Measurements from ENCODE around the gene CNGB1.
"Not testable (repeated sequence)": the region's sequence is repeated elsewhere in the genome, so short reads cannot be mapped to it uniquely, and the experiment has no call there.

The CNGB1 gene

GRCh38 chr16:57837305-57838125, 133.4 kb downstream of the CNGB1 start:
- Histone ChIP-seq H3K27me3 (ENCODE audit: control insufficient read depth, insufficient read depth, low read length) (peaks cover 11% of the 10 kb centered on the region), H3K9ac (ENCODE audit: low read depth, low read length) (no peak overlapping the region), H3K4me3 (ENCODE audit: low read length) (no peak overlapping the region), H3K9me3 (replicated peaks; ENCODE audit: low read length) (no peaks in the 10 kb centered on the region), H3K4me1 (ENCODE audit: control insufficient read depth, insufficient read depth, low read length) (peaks cover 5% of the 10 kb centered on the region), H3K4me2 (ENCODE audit: low read length) (no peak overlapping the region), H3K36me3 (ENCODE audit: insufficient read depth, low read length) (no peaks in the 10 kb centered on the region)

- not testable (repeated sequence) for H3K9ac ChIP-seq (ENCODE audit: low read depth, low read length); H3K4me1 ChIP-seq (ENCODE audit: control insufficient read depth, insufficient read depth, low read length); H3K9me3 ChIP-seq (replicated peaks; ENCODE audit: low read length); H3K4me2 ChIP-seq (ENCODE audit: low read length); H3K4me3 ChIP-seq (ENCODE audit: low read length); H3K36me3 ChIP-seq (ENCODE audit: insufficient read depth, low read length)
- H3K27me3 ChIP-seq (ENCODE audit: control insufficient read depth, insufficient read depth, low read length) = peaks cover 11% of the 10 kb centered on the region
Observed at GRCh38 chr16:57835439-57835838, 135.5 kb downstream of the CNGB1 start.

GRCh38 chr16:57834936-57835335, 136.0 kb downstream of the CNGB1 start:
- Histone ChIP-seq H3K4me3 (ENCODE audit: low read length) (no peak overlapping the region), H3K4me2 (ENCODE audit: low read length) (no peak overlapping the region), H3K36me3 (ENCODE audit: insufficient read depth, low read length) (no peaks in the 10 kb centered on the region), H3K4me1 (ENCODE audit: control insufficient read depth, insufficient read depth, low read length) (peaks cover 5% of the 10 kb centered on the region), H3K27me3 (ENCODE audit: control insufficient read depth, insufficient read depth, low read length) (peaks cover 11% of the 10 kb centered on the region), H3K9me3 (replicated peaks; ENCODE audit: low read length) (no peaks in the 10 kb centered on the region), H3K9ac (ENCODE audit: low read depth, low read length) (no peak overlapping the region)

All from skeletal muscle satellite cell (primary cell).